ENCODE results near the gene WNT1. TPM values are rescaled to one million over a fixed set of nuclear protein-coding genes. Genes with fewer than 3 reads are reported as not detected.

WNT1 gene
- total and polyA plus RNA-seq, 2 donors (not counting 3 experiments of a cell fraction or from before 2014, with no cell fraction given): not detected

- no peak overlapping the region for H3K4me2 ChIP-seq (ENCODE audit: insufficient read depth, low read length)
- H3K79me2 ChIP-seq (ENCODE audit: control insufficient read depth, insufficient read depth, low read length): no peaks in the 10 kb centered on the region
- ChIA-PET POLR2A (no interaction called here), CTCF (interaction anchor here (0.7 to 7.3 kb wide), 10 partner anchors 10 to 46 kb away, joined by 3 to 64 read pairs (median 5); partner anchors contain the start of gene ARF3)
- H4K20me1 ChIP-seq (replicated peaks; ENCODE audit: control insufficient read depth, extremely low read depth, insufficient read depth, low read length): no peaks in the 10 kb centered on the region
- H3K9me1 ChIP-seq (replicated peaks; ENCODE audit: control insufficient read depth, extremely low read depth, insufficient read depth, low read length): no peaks in the 10 kb centered on the region
- DNase-seq (ENCODE audit: low read depth, low spot score): no peak
- H3K4me1 ChIP-seq (ENCODE audit: control insufficient read depth, extremely low read depth, insufficient read depth, low read length): no peaks in the 10 kb centered on the region
- BruUV-seq (replicated peaks): no TSS peak
- no peak overlapping the region for H3K27ac ChIP-seq (ENCODE audit: insufficient read depth, low read depth, low read length)
- intact Hi-C loops (cut with micrococcal nuclease): loop anchor here (1.0 kb wide), 1 partner anchor 16 kb away; the partner anchor contains the start of gene ARF3
- TF ChIP-seq MYC (IDR thresholded peaks at IDR 0.05; ENCODE audit: low read depth, low read length) (no peak), MAX (IDR thresholded peaks at IDR 0.05; ENCODE audit: insufficient read depth, insufficient read length) (no peak), POLR2AphosphoS5 (IDR thresholded peaks at IDR 0.05; ENCODE audit: insufficient read depth, low read depth, low read length) (no peak), FOS (IDR thresholded peaks at IDR 0.05; ENCODE audit: borderline replicate concordance, insufficient read depth, low read length) (no peak)
- H3K4me3 ChIP-seq (replicated peaks in 1 of 3; ENCODE audit: insufficient read depth in 1 of 3, low read depth in 1 of 3, low read length in 3 of 3): no peak overlapping the region
- no peaks in the 10 kb centered on the region for H3K36me3 ChIP-seq (ENCODE audit: control insufficient read depth in 2 of 2, extremely low read depth in 1 of 2, insufficient read depth in 2 of 2, low read length in 2 of 2)
- H3K9me3 ChIP-seq (replicated peaks; ENCODE audit: control insufficient read depth, insufficient read depth, low read length): no peaks in the 10 kb centered on the region
- dilution Hi-C loops (cut with MboI; ENCODE audit: extremely low pct_ligation_motif_present, low sequenced_read_pairs): no loop called here
- FAIRE-seq: no peak
- H3K9ac ChIP-seq (replicated peaks; ENCODE audit: extremely low read depth, insufficient read depth, low read length): no peak overlapping the region
- H3K27me3 ChIP-seq (ENCODE audit: control insufficient read depth in 2 of 2, insufficient read depth in 2 of 2, low read length in 2 of 2): peaks cover 57 to 60% of the 10 kb centered on the region in 2 experiments
- H2AFZ ChIP-seq (ENCODE audit: low read depth, low read length): no peak overlapping the region
These were observed 4.6 kb upstream of the WNT1 start for GRCh38 chr12:48973531-48973930.

GRCh38 chr12:48973941-48974673, 4.0 kb upstream of the WNT1 start:
- intact Hi-C loops (cut with micrococcal nuclease) (loop anchor here (1.0 to 2.0 kb wide), 3 partner anchors 15 to 21 kb away; partner anchors contain the start of gene ARF3), dilution Hi-C loops (cut with MboI; ENCODE audit: extremely low pct_ligation_motif_present, low sequenced_read_pairs) (no loop called here)
- no peak overlapping the region for H3K9ac ChIP-seq (replicated peaks; ENCODE audit: extremely low read depth, insufficient read depth, low read length)
- POLR2A ChIA-PET: no interaction called here
- no peaks in the 10 kb centered on the region for H3K36me3 ChIP-seq (ENCODE audit: control insufficient read depth in 2 of 2, extremely low read depth in 1 of 2, insufficient read depth in 2 of 2, low read length in 2 of 2)
- no peaks in the 10 kb centered on the region for H3K9me3 ChIP-seq (replicated peaks; ENCODE audit: control insufficient read depth, insufficient read depth, low read length)
- no peaks in the 10 kb centered on the region for H3K9me1 ChIP-seq (replicated peaks; ENCODE audit: control insufficient read depth, extremely low read depth, insufficient read depth, low read length)
- H3K27ac ChIP-seq (ENCODE audit: insufficient read depth, low read depth, low read length): no peak overlapping the region
- no TSS peak for BruUV-seq (replicated peaks)
- FAIRE-seq (peak; percentile 52), DNase-seq (ENCODE audit: low read depth, low spot score) (peak; percentile 53)
- no peaks in the 10 kb centered on the region for H3K79me2 ChIP-seq (ENCODE audit: control insufficient read depth, insufficient read depth, low read length)
- H3K27me3 ChIP-seq (ENCODE audit: control insufficient read depth in 2 of 2, insufficient read depth in 2 of 2, low read length in 2 of 2): peaks cover 58 to 64% of the 10 kb centered on the region in 2 experiments
- no peaks in the 10 kb centered on the region for H3K4me1 ChIP-seq (ENCODE audit: control insufficient read depth, extremely low read depth, insufficient read depth, low read length)
- H3K4me3 ChIP-seq (replicated peaks in 1 of 3; ENCODE audit: insufficient read depth in 1 of 3, low read depth in 1 of 3, low read length in 3 of 3): no peak overlapping the region
- CTCF ChIA-PET: interaction anchor here (0.6 to 7.3 kb wide), 11 partner anchors 9 to 121 kb away, joined by 3 to 64 read pairs (median 5); partner anchors contain the start of gene ARF3
- TF ChIP-seq CTCF (IDR thresholded peaks at IDR 0.05; ENCODE audit: extremely low read depth in 1 of 2, insufficient read depth in 1 of 2, low read depth in 1 of 2, low read length in 2 of 2) (peak; percentile 54 to 76), MAX (IDR thresholded peaks at IDR 0.05; ENCODE audit: insufficient read depth, insufficient read length) (no peak)
- H4K20me1 ChIP-seq (replicated peaks; ENCODE audit: control insufficient read depth, extremely low read depth, insufficient read depth, low read length): no peaks in the 10 kb centered on the region
- no peak overlapping the region for H3K4me2 ChIP-seq (ENCODE audit: insufficient read depth, low read length)
- H2AFZ ChIP-seq (ENCODE audit: low read depth, low read length): no peak overlapping the region

Measured in endothelial cell of umbilical vein (primary cell).